HG02870 (cell line): Measurements from ENCODE around the gene SPRYD4.

ENCODE experiments used
- ATAC-seq: cut with Tn5 transposase; IDR thresholded peaks from one replicate; pipeline ENCODE4 v1.9.1; 2021; ENCODE audit warnings: mild to moderate bottlenecking, moderate library complexity; ENCODE audit not compliant: unreplicated experiment

Gene SPRYD4

DNA sequence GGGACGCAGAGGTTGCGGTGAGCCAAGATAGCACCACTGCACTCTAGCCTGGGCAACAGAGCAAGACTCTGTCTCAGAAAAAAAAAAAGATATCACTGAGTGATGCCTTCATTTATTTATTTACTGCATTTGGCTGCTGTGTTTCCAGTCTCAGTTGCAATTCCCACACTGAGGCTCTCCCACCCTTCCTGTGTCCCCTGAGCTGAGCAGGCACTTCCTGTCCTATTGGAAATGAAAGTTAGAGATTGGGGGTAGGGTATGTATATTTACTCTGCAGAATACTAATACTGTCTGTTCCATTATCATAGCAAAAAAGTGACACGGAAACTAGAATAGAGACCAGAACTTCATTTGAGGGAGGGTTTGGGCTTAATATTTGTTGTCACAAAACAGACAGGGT lies 51.7 kb downstream of the SPRYD4 start:
- ATAC-seq: no peak

DNA sequence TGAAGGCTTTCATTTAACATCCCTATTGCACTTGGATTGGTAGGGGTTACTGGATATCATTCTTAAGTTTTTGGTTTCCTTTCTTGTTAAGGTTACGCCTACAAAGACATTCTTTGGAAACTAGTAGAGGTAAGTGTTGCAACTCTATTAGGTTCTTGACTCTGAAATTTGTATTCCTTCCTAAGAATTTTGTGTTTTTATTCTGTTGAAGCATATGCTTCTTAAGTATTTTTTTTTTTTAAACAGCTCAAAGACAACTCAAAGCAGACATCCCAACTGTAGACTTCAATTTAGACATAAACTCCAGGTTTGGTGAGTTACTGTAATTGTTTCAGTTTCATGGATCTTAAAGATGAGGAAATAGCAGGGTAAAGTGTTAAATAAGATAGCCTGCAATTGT lies 52.1 kb downstream of the SPRYD4 start:
- ATAC-seq: no peak

GRCh38 chr12:56521209-56521589 lies 52.8 kb downstream of the SPRYD4 start:
- no peak for ATAC-seq

- no peak for ATAC-seq
These were observed 53.4 kb downstream of the SPRYD4 start, which contains the start of gene RBMS2 for GRCh38 chr12:56521590-56522371. Gene RBMS2, plus strand, starts transcription at chr12:56521820. Its CDS starts 204 bp downstream, at chr12:56522024.

DNA sequence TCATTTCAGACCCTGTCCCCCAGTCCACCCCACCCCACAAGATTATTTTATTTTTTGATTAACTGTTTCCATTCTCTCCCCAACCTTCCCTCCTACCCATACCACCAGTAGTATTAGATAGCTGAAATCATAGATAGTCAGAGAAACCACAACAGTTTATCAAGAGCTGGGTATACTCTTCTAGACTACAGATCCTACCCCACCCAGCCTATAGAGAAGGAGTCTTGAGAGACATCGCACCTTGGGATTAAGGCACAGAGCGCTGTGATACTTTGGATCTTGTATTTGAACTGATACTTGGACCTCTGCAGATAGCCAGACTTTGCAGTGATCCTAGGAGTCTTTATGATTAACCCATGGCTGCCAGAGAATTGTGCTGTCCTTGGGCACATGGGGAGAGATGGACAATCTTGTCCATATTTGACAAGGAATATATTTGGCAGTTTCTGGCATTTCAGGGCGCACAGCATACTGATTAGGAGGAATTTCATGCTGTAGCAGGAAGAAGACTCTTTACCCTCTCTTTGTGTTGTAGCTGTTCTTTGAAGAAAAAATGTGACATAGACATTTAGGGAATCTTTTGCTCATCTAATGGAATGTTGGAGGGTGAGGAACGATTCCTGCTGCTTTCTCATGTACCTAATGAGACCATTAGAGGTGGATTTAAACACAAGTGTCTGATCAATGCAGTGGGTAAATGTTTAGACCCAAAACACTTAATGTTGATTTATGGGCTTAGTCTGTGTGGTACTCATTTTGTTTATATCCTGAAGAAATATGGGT lies 54.2 kb downstream of the SPRYD4 start:
- ATAC-seq: no peak

GRCh38 chr12:56528846-56529245 lies 60.5 kb downstream of the SPRYD4 start:
- ATAC-seq: no peak
